GM12878 (cell line): ENCODE results near the gene GPC2.

Experiments
- CBX3 ChIP-seq: fragments of 200-600 bp; sonication (generic); IDR thresholded peaks from 2 replicates; pipeline ENCODE4 v1.6.1; 2016; ENCODE audit warnings: low read depth, borderline replicate concordance
- CTCF ChIP-seq, 3 experiments: IDR thresholded peaks in 2 of 3; conservative IDR thresholded peaks in 1 of 3; 2 replicates each; pipeline ENCODE4 v1.5.1; 2011; ENCODE audit warnings: low read depth in 3 of 3, low read length in 3 of 3, mild to moderate bottlenecking in 3 of 3, control low read depth in 2 of 3, moderate library complexity in 2 of 3, inconsistent platforms in 1 of 3, mixed read lengths in 1 of 3; ENCODE audit not compliant: control insufficient read depth in 2 of 3, insufficient read depth in 1 of 3; ENCODE audit errors: extremely low read depth in 1 of 3
- E4F1 ChIP-seq: fragments of 450-650 bp; IDR thresholded peaks from 2 replicates; pipeline ENCODE4 v1.6.1; 2018; ENCODE audit warnings: borderline replicate concordance, mild to moderate bottlenecking; ENCODE audit not compliant: partially characterized antibody
- EZH2 ChIP-seq: IDR thresholded peaks from 2 replicates; pipeline ENCODE4 v1.6.1; 2012; ENCODE audit warnings: low read depth, mild to moderate bottlenecking, control low read depth, inconsistent platforms, low read length, borderline replicate concordance; ENCODE audit not compliant: control insufficient read depth
- GATAD2B ChIP-seq: fragments of 450-650 bp; conservative IDR thresholded peaks from 2 replicates; pipeline ENCODE4 v1.6.1; 2017; ENCODE audit warnings: low read depth, mild to moderate bottlenecking, moderate library complexity
- POLR2A ChIP-seq: IDR thresholded peaks from 2 replicates; pipeline ENCODE4 v1.6.1; 2011; ENCODE audit warnings: low read depth, mild to moderate bottlenecking, low read length
- POLR2AphosphoS2 ChIP-seq: IDR thresholded peaks from 2 replicates; pipeline ENCODE4 v1.6.1; 2011; ENCODE audit warnings: low read depth, mild to moderate bottlenecking, low read length, improper control_type of control experiment, moderate library complexity
- RAD51 ChIP-seq: fragments of 450-650 bp; IDR thresholded peaks from 2 replicates; pipeline ENCODE4 v1.6.1; 2016; ENCODE audit warnings: moderate library complexity, mild to moderate bottlenecking, inconsistent platforms
- REST ChIP-seq: IDR thresholded peaks from 2 replicates; pipeline ENCODE4 v1.6.1; 2012; ENCODE audit warnings: mild to moderate bottlenecking, low read depth, low read length
- TAF1 ChIP-seq: IDR thresholded peaks from 2 replicates; pipeline ENCODE4 v1.6.1; 2011; ENCODE audit warnings: mild to moderate bottlenecking, low read depth, low read length, borderline replicate concordance
- ZNF217 ChIP-seq: fragments of 450-650 bp; IDR thresholded peaks from 2 replicates; pipeline ENCODE4 v1.6.1; 2017; ENCODE audit warnings: antibody characterized with exemption, mild to moderate bottlenecking
- TF ChIP-seq, protein P1 (sequence below): fragments of 450-650 bp; IDR thresholded peaks from 2 replicates; pipeline ENCODE4 v1.6.1; 2017; ENCODE audit warnings: antibody characterized with exemption, mild to moderate bottlenecking, moderate library complexity

DNA sequence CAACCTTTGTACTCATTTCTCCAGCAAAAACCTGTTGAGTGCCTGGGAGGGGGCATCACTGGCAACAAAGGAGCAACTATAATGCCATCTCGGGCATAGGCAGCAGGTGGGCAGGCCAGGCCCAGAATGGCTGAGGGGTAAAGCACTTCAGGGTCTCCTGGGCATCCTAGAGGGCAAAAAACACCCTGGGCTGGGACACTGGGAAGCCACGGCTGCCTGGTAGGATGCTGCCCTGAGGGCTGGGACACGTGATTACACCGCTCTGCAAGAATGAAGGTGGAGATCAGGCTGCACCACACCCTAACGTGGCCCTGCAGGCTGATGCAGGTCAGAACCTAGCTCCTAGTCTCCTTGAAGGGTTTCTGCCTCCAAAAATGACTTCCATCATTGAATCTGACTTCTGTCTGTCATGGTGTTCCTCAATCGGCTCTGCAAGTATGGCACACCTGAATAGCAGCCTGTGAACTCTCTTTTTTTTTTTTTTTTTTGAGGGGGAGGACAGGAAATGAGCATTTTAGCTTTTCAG, 14.1 kb downstream of the GPC2 start:
- TF ChIP-seq TAF1 (no peak), CTCF (IDR thresholded peaks at IDR 0.05 in 2 of 3, conservative IDR thresholded peaks at IDR 0.05 in 1 of 3; ENCODE audit: control insufficient read depth in 2 of 3, extremely low read depth in 1 of 3, insufficient read depth in 1 of 3, low read depth in 3 of 3, low read length in 3 of 3) (no peak), REST (no peak), POLR2AphosphoS2 (no peak), E4F1 (no peak), POLR2A (no peak), EZH2 (no peak), ZNF217 (no peak), GATAD2B (no peak), RAD51 (no peak), CBX3 (no peak)
- TF ChIP-seq, protein P1, sequence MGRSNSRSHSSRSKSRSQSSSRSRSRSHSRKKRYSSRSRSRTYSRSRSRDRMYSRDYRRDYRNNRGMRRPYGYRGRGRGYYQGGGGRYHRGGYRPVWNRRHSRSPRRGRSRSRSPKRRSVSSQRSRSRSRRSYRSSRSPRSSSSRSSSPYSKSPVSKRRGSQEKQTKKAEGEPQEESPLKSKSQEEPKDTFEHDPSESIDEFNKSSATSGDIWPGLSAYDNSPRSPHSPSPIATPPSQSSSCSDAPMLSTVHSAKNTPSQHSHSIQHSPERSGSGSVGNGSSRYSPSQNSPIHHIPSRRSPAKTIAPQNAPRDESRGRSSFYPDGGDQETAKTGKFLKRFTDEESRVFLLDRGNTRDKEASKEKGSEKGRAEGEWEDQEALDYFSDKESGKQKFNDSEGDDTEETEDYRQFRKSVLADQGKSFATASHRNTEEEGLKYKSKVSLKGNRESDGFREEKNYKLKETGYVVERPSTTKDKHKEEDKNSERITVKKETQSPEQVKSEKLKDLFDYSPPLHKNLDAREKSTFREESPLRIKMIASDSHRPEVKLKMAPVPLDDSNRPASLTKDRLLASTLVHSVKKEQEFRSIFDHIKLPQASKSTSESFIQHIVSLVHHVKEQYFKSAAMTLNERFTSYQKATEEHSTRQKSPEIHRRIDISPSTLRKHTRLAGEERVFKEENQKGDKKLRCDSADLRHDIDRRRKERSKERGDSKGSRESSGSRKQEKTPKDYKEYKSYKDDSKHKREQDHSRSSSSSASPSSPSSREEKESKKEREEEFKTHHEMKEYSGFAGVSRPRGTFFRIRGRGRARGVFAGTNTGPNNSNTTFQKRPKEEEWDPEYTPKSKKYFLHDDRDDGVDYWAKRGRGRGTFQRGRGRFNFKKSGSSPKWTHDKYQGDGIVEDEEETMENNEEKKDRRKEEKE: no peak
